Keratinocyte (primary cell): ENCODE measurements around the gene PDE8A. TPM values are rescaled to one million over a fixed set of nuclear protein-coding genes. Genes with fewer than 3 reads are reported as not detected.

Experiments used
- DNase-seq: peaks from one replicate; pipeline ENCODE4 v3.0.0-alpha.2; 2011; ENCODE audit warnings: low read depth, missing footprints, low spot score
- FAIRE-seq: peaks from 2 replicates; lab custom pipeline; 2011; peaks lifted over from hg19 to GRCh38; lab: Jason Lieb, UNC
- H2AFZ ChIP-seq: 2 replicates; pipeline ENCODE4 v1.6.0; 2012; ENCODE audit warnings: low read length, control low read depth, inconsistent platforms; ENCODE audit not compliant: control insufficient read depth
- H3K27ac ChIP-seq: 2 replicates; pipeline ENCODE4 v1.5.1; 2011; ENCODE audit warnings: low read length; ENCODE audit not compliant: control insufficient read depth, insufficient read depth
- H3K27me3 ChIP-seq: 3 replicates; pipeline ENCODE4 v1.6.0; 2011; ENCODE audit warnings: low read length; ENCODE audit not compliant: control insufficient read depth, insufficient read depth; ENCODE audit errors: extremely low read depth
- H3K36me3 ChIP-seq, 2 experiments: 2 replicates in 1 of 2; 3 replicates in 1 of 2; pipeline ENCODE4 v1.5.1; 2011; ENCODE audit warnings: low read length in 2 of 2, mild to moderate bottlenecking in 1 of 2; ENCODE audit not compliant: control insufficient read depth in 2 of 2, insufficient read depth in 2 of 2; ENCODE audit errors: extremely low read depth in 1 of 2
- H3K4me1 ChIP-seq: 3 replicates; pipeline ENCODE4 v1.5.1; 2011; ENCODE audit warnings: low read length; ENCODE audit not compliant: control insufficient read depth, insufficient read depth; ENCODE audit errors: extremely low read depth
- H3K4me2 ChIP-seq: 3 replicates; pipeline ENCODE4 v1.6.0; 2011; ENCODE audit warnings: low read depth, low read length; ENCODE audit not compliant: control insufficient read depth, insufficient read depth; ENCODE audit errors: extremely low read depth
- H3K4me3 ChIP-seq, 3 experiments: fragments of 200-600 bp in 1 of 3; sonication (generic) in 1 of 3; 2 replicates in 2 of 3; 3 replicates in 1 of 3; pipeline ENCODE4 v1.5.1; 2011 to 2016; ENCODE audit warnings: low read length in 3 of 3, mild to moderate bottlenecking in 3 of 3, control low read depth in 2 of 3, inconsistent platforms in 1 of 3, low read depth in 1 of 3, mixed read lengths in 1 of 3, mixed run types in 1 of 3, moderate library complexity in 1 of 3; ENCODE audit not compliant: control insufficient read depth in 2 of 3, insufficient read depth in 2 of 3; ENCODE audit errors: extremely low read depth in 1 of 3
- H3K79me2 ChIP-seq: 2 replicates; pipeline ENCODE4 v1.6.0; 2012; ENCODE audit warnings: low read length; ENCODE audit not compliant: control insufficient read depth, insufficient read depth
- H3K9ac ChIP-seq: 3 replicates; pipeline ENCODE4 v1.6.0; 2011; ENCODE audit warnings: low read length; ENCODE audit not compliant: control insufficient read depth, insufficient read depth; ENCODE audit errors: extremely low read depth
- H3K9me1 ChIP-seq: 3 replicates; pipeline ENCODE4 v1.6.0; 2011; ENCODE audit warnings: low read length; ENCODE audit not compliant: control insufficient read depth, insufficient read depth; ENCODE audit errors: extremely low read depth
- H3K9me3 ChIP-seq: 2 replicates; pipeline ENCODE4 v1.5.1; 2012; ENCODE audit warnings: low read depth, low read length; ENCODE audit not compliant: control insufficient read depth
- H4K20me1 ChIP-seq: 3 replicates; pipeline ENCODE4 v1.6.0; 2011; ENCODE audit warnings: low read length; ENCODE audit not compliant: control insufficient read depth, insufficient read depth; ENCODE audit errors: extremely low read depth
- CTCF ChIP-seq, 3 experiments: IDR thresholded peaks in 1 of 3; conservative IDR thresholded peaks in 1 of 3; optimal IDR thresholded peaks in 1 of 3; 2 replicates in 2 of 3; 3 replicates in 1 of 3; pipeline versions ENCODE3 to v1.5.1; 2011; ENCODE audit warnings: low read length in 3 of 3, mild to moderate bottlenecking in 3 of 3, moderate library complexity in 2 of 3, control low read depth in 1 of 3, inconsistent platforms in 1 of 3; ENCODE audit not compliant: insufficient read depth in 2 of 3; ENCODE audit errors: extremely low read depth in 1 of 3
- EZH2 ChIP-seq: IDR thresholded peaks from one replicate; pipeline ENCODE4 v1.6.1; 2012; ENCODE audit warnings: inconsistent platforms, mild to moderate bottlenecking, low read length, moderate library complexity
- dilution Hi-C: fragments of 300-500 bp; cut with MboI; formaldehyde crosslinking; loops from one replicate; pipeline ENCODE4 v1.7.0; 2020; ENCODE audit warnings: low sequenced_read_pairs; ENCODE audit not compliant: extremely low pct_ligation_motif_present
- polyA plus RNA-seq, 5 experiments: library from polyadenylated mRNA; depleted of rRNA in 3 of 5; stranded (reverse) in 3 of 5; stranded (forward) in 1 of 5; unstranded in 1 of 5; fragments of >200 nt; gene quantifications; 1 replicate in 1 of 5; 2 replicates in 3 of 5; 3 replicates in 1 of 5; pipeline versions ENCODE4 v1.2.1 to v1.2.3, GENCODE V29; 2011 to 2012; ENCODE audit warnings: missing spikeins in 2 of 5, low read depth in 1 of 5, low replicate concordance in 1 of 5

Gene PDE8A
- polyA plus RNA-seq, 1 donor (not counting 4 experiments of a cell fraction or from before 2014, with no cell fraction given), result 24.1 TPM

GRCh38 chr15:85014932-85015331, 33.3 kb downstream of the PDE8A start:
- Histone ChIP-seq H3K9me1 (no peaks in the 10 kb centered on the region), H3K4me2 (no peak overlapping the region), H3K4me3 (no peak overlapping the region), H3K9ac (no peak overlapping the region), H3K9me3 (no peaks in the 10 kb centered on the region), H4K20me1 (no peaks in the 10 kb centered on the region), H3K36me3 (no peaks in the 10 kb centered on the region), H3K4me1 (no peaks in the 10 kb centered on the region), H3K27ac (no peak overlapping the region), H3K27me3 (no peaks in the 10 kb centered on the region), H3K79me2 (peaks cover 6% of the 10 kb centered on the region), H2AFZ (no peak overlapping the region)
- TF ChIP-seq EZH2, result no peak
- TF ChIP-seq CTCF (optimal IDR thresholded peaks at IDR 0.05 in 1 of 3, IDR thresholded peaks at IDR 0.05 in 1 of 3, conservative IDR thresholded peaks at IDR 0.05 in 1 of 3; ENCODE audit: extremely low read depth in 1 of 3, insufficient read depth in 2 of 3, low read length in 3 of 3), result no peak
- no peak for DNase-seq
- no peak for FAIRE-seq
- dilution Hi-C loops, result no loop called here

GRCh38 chr15:85016275-85016674, 34.6 kb downstream of the PDE8A start:
- no peak overlapping the region for H2AFZ ChIP-seq
- DNase-seq (no peak), FAIRE-seq (no peak)
- no peaks in the 10 kb centered on the region for H3K27me3 ChIP-seq
- no peak overlapping the region for H3K9ac ChIP-seq
- dilution Hi-C loops, result no loop called here
- H3K27ac ChIP-seq, result no peak overlapping the region
- H3K4me1 ChIP-seq, result no peaks in the 10 kb centered on the region
- H3K9me1 ChIP-seq, result no peaks in the 10 kb centered on the region
- H4K20me1 ChIP-seq, result no peaks in the 10 kb centered on the region
- H3K79me2 ChIP-seq, result peaks cover 6% of the 10 kb centered on the region
- H3K9me3 ChIP-seq, result no peaks in the 10 kb centered on the region
- TF ChIP-seq CTCF (optimal IDR thresholded peaks at IDR 0.05 in 1 of 3, IDR thresholded peaks at IDR 0.05 in 1 of 3, conservative IDR thresholded peaks at IDR 0.05 in 1 of 3; ENCODE audit: extremely low read depth in 1 of 3, insufficient read depth in 2 of 3, low read length in 3 of 3), result no peak
- TF ChIP-seq EZH2, result no peak
- no peak overlapping the region for H3K4me3 ChIP-seq
- H3K36me3 ChIP-seq, result no peaks in the 10 kb centered on the region
- H3K4me2 ChIP-seq, result no peak overlapping the region
